AG04449 (cell line): ENCODE results near the gene CRADD.

Source experiments
- CTCF ChIA-PET: fragments of 350-600 bp; formaldehyde crosslinking; extraction: SDS; loops from one replicate; lab custom pipeline; 2021; ENCODE audit warnings: antibody characterized with exemption; lab: Yijun Ruan, JAX
- POLR2A ChIA-PET: fragments of 400-600, 350-600 bp; formaldehyde crosslinking; extraction: SDS; loops from one replicate; lab custom pipeline; 2020; ENCODE audit warnings: antibody characterized with exemption, inconsistent platforms; lab: Yijun Ruan, JAX
- DNase-seq: peaks from one replicate; pipeline ENCODE4 v3.0.0-alpha.2; 2010; ENCODE audit warnings: low read depth, low spot score
- H3K4me3 ChIP-seq: 2 replicates; pipeline ENCODE4 v1.5.1; 2011; ENCODE audit warnings: low read depth, mild to moderate bottlenecking, control low read depth, low read length
- TF ChIP-seq, protein P1 (sequence below): IDR thresholded peaks from one replicate; pipeline ENCODE4 v1.5.1; 2011; ENCODE audit warnings: mild to moderate bottlenecking, moderate library complexity, low read length, control low read depth, inconsistent platforms; ENCODE audit not compliant: insufficient read depth; ENCODE audit errors: missing control alignments

Gene CRADD

DNA sequence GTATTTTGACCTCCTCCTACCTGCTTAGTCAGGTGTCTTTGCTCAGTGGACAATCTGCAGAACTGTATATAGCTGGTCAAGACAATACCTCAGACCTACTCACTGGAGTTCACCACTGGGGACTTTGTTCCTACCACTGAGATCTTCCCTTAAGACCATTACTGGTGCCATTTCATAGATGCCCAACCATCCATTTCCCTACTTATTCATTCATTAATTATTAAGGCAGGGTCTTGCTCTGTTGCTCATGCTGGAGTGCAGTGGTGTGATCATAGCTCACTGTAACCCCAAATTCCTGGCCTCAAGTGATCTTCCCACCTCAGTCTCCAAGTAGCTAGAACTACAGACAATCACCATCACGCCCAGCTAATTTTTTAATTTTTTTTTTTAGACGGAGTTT lies 22.8 kb upstream of the CRADD start:
- TF ChIP-seq, protein P1, sequence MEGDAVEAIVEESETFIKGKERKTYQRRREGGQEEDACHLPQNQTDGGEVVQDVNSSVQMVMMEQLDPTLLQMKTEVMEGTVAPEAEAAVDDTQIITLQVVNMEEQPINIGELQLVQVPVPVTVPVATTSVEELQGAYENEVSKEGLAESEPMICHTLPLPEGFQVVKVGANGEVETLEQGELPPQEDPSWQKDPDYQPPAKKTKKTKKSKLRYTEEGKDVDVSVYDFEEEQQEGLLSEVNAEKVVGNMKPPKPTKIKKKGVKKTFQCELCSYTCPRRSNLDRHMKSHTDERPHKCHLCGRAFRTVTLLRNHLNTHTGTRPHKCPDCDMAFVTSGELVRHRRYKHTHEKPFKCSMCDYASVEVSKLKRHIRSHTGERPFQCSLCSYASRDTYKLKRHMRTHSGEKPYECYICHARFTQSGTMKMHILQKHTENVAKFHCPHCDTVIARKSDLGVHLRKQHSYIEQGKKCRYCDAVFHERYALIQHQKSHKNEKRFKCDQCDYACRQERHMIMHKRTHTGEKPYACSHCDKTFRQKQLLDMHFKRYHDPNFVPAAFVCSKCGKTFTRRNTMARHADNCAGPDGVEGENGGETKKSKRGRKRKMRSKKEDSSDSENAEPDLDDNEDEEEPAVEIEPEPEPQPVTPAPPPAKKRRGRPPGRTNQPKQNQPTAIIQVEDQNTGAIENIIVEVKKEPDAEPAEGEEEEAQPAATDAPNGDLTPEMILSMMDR = no peak
- POLR2A ChIA-PET = no interaction called here
- CTCF ChIA-PET = no interaction called here
- no peak overlapping the region for H3K4me3 ChIP-seq
- DNase-seq = no peak

DNA sequence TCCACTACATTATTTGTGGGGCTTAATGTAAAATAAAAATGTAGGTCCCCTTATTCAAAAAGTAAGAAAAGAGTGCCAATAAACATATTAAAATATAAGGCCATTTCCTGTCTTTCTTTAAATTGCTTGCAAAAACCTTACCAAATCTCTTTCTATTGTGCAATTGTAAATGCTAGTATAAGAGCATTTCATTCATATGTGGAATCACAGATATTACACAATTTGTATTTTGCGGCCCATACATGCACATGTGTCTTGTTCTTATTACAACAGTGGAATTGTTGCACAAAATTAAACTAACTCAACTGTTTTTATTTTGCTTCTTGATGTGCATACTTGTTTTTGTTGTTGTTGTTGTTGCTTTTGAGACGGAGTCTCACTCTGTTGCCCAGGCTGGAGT lies 20.1 kb upstream of the CRADD start:
- CTCF ChIA-PET = no interaction called here

DNA sequence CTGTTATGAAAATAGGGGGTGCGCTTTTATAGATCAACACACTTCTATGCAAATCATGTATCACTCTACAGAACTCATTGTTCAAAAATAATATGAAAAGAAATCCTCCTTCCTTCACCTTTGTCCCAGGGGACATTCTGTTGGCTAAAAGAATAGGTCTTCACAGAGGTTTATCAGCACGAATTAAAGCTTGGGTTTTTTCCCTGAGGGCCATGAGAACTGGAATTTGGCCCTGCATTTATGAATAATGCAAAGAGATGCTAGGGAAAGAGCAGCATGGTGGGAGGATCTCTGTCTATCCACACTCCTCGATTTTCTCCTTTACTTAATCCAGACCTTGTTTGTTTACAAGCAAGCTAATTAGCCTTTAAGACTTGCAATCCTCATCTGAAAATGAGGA lies 16.2 kb upstream of the CRADD start:
- DNase-seq = no peak
- H3K4me3 ChIP-seq = no peak overlapping the region
- TF ChIP-seq, protein P1 = no peak
- CTCF ChIA-PET = no interaction called here
- POLR2A ChIA-PET = no interaction called here

More for the DNA sequence above, 20.1 kb upstream of the CRADD start:
- POLR2A ChIA-PET = no interaction called here
- TF ChIP-seq, protein P1 = no peak
- no peak for DNase-seq
- no peak overlapping the region for H3K4me3 ChIP-seq

DNA sequence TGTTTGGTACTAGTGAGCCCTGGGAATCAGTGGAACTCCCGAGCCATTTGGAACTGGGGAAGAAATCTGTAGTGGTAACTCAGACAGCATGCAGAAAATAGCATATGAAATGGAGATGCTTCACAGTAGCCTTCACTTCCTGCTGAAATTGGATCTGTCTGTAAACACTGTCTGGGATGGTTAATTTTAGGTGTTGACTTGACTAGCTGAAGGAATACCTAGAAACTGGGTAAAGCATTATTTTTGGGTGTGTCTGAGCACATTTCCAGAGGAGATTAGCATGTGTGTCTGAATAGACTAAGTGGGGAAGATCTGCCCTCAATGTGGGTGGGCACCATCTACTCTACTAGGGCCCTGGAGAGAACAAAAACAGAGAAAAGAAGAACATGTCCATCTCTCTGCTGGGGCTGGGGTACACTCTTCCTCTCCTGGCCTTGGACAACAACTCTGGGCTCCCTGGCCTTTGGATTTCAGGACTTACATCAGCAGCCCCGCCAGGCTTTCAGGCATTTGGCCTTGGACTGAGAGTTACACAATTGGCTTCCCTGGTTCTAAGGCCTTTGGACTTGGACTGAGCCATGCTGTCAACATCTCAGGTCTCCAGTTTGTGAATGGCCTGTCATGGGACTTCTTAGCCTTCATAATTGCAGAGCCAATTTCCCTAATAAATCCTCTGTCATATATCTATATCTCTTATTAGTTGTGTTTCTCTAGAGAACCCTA lies 14.0 kb upstream of the CRADD start:
- CTCF ChIA-PET = no interaction called here
- no peak overlapping the region for H3K4me3 ChIP-seq
- POLR2A ChIA-PET = no interaction called here
- no peak for DNase-seq
- TF ChIP-seq, protein P1 = no peak

DNA sequence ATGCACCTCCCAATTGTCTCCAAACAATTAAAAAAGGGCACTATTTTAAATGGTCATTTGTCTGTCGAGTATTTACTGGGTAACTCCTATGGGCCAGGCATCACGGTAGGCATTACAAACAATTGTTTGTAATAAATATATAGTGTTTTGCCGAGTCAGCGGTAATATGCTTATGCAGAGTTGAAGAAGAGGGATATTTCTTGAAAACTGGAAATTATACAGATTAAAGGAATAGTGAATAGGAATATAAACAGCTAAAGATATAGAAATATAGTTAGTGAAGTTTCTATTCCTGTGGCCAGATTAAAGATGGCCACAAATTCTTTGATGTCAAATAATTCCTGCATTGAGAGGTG lies 13.5 kb upstream of the CRADD start:
- CTCF ChIA-PET = no interaction called here
- TF ChIP-seq, protein P1 = no peak
- no peak overlapping the region for H3K4me3 ChIP-seq
- POLR2A ChIA-PET = no interaction called here
- no peak for DNase-seq

DNA sequence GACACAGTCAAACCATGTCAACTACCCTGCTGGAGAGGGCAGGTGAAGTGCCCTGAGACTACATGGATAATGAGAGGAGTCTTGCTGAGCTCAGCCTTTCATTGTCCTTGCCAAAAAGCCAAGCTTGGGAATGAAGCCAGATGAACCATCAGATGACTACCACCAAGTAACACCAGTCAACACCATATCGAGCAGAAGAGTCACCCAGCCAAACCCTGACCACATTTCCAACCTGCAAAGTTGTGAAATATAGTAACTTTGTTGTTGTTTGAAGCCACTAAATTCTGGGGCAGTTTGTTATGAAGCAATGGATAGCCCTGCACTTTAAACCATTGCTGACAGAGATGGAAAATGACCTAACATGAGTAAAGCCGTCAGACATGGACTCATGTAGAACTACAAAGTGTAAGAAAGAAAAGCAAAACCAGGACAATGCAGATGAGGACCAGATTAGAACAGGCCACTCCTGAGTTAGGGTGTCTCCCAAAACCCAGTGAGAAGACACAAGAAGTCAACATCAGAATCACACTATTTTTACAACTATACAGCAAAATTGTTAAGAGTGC lies 12.5 kb upstream of the CRADD start:
- H3K4me3 ChIP-seq = no peak overlapping the region
- DNase-seq = no peak
- ChIA-PET POLR2A (no interaction called here), CTCF (no interaction called here)
- TF ChIP-seq, protein P1 = no peak
